ENCODE measurements around the gene AGRN.
"Not testable (repeated sequence)": the region's sequence is repeated elsewhere in the genome, so short reads cannot be mapped to it uniquely, and the experiment has no call there.

DNA sequence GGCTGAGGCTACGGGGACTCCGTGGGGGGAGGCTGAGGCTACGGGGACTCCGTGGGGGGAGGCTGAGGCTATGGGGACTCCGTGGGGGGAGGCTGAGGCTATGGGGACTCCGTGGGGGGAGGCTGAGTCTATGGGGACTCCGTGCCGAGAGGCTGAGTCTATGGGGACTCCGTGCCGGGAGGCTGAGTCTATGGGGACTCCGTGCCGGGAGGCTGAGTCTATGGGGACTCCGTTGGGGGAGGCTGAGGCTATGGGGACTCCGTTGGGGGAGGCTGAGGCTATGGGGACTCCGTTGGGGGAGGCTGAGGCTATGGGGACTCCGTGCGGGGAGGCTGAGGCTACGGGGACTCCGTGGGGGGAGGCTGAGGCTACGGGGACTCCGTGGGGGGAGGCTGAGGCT is 57.5 kb downstream of the AGRN start:
- TF ChIP-seq, protein P1, sequence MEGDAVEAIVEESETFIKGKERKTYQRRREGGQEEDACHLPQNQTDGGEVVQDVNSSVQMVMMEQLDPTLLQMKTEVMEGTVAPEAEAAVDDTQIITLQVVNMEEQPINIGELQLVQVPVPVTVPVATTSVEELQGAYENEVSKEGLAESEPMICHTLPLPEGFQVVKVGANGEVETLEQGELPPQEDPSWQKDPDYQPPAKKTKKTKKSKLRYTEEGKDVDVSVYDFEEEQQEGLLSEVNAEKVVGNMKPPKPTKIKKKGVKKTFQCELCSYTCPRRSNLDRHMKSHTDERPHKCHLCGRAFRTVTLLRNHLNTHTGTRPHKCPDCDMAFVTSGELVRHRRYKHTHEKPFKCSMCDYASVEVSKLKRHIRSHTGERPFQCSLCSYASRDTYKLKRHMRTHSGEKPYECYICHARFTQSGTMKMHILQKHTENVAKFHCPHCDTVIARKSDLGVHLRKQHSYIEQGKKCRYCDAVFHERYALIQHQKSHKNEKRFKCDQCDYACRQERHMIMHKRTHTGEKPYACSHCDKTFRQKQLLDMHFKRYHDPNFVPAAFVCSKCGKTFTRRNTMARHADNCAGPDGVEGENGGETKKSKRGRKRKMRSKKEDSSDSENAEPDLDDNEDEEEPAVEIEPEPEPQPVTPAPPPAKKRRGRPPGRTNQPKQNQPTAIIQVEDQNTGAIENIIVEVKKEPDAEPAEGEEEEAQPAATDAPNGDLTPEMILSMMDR (IDR thresholded peaks at IDR 0.05): not testable (repeated sequence)
- TF ChIP-seq EZH2, EZH2phosphoT487 (IDR thresholded peaks at IDR 0.05): not testable (repeated sequence)
